Activated CD4-positive, alpha-beta T cell treated with anti-CD3 and anti-CD28 coated beads, Interleukin-2, Interleukin-6, amounts not matched to agents 100 ng/mL and 50 ng/mL, durations not matched to agents 16 hours and 8 hours (primary cell): ENCODE data around the gene TAF3.

ENCODE experiments used
- DNase-seq: peaks from one replicate; pipeline ENCODE4 v3.0.0-alpha.2; 2020

TAF3 gene

DNA sequence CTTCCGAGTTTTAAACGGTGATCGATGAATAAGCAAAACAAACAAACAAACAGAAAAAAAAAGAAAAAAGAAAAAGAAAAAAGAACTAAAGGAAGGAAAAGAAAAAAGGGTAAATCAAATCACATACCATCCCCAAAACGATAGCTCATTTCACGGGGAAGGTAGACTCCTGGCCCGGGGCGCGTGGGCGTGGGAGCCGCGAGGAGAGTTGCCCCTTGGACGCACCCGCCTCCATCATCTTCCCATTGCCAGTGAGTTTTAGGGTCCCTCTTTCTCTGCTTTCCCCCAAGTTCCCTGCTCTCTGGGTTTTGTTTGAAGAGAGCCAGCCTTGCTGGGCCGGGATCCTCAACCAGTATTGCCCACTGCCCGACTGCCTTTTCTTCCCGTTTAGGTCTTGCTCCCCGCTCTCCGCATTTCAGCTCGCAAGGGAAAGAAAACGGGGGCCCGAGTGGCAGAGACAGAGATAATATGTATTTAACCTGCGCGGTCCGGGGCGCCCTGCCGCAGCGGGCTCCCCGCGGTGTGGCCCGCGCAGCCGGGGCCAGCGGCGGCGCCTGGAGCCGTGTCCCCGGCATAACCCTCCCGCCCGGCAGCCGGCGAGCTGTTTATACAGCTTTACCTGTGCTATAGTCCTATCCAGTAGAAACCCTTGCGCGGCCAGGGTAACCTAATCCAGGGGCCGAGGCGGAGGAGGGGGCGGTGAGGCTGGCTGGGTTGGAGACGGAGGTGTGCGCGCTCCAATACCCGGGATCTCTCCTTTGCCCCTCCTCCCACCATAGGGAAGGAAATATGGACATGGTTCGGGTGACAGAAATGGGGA, 230.9 kb downstream of the TAF3 start:
- no peak for DNase-seq

- no peak for DNase-seq
Measured at GRCh38 chr10:8049865-8050555, 231.7 kb downstream of the TAF3 start.

DNA sequence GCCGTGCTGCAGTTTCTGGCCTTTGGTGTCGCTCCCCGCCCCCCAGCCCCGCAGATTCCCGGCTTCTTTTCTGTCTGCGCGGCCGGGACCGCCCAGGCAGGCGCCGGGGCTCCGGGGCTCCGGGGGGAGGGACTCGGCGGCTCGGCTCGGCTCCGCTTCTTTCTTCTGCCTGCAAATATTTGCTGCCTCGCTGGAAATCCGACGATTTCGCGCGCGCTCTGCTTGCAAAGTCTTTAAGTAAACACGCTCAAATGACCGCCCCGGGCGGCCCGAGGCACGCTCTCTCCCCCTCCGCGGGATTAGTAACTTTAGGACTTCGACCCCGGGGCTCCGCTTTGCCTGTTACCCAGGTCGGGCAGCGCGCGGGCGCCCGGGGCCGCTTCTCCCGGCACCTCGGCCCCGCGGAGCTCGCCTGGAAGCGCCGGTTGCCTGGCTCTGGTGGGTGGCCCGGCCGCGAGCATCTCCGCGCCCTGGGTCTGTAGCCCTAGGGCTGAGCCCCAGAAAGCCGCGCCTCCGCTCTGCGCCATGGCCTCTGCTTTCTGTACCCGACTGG, 232.3 kb downstream of the TAF3 start:
- no peak for DNase-seq

DNA sequence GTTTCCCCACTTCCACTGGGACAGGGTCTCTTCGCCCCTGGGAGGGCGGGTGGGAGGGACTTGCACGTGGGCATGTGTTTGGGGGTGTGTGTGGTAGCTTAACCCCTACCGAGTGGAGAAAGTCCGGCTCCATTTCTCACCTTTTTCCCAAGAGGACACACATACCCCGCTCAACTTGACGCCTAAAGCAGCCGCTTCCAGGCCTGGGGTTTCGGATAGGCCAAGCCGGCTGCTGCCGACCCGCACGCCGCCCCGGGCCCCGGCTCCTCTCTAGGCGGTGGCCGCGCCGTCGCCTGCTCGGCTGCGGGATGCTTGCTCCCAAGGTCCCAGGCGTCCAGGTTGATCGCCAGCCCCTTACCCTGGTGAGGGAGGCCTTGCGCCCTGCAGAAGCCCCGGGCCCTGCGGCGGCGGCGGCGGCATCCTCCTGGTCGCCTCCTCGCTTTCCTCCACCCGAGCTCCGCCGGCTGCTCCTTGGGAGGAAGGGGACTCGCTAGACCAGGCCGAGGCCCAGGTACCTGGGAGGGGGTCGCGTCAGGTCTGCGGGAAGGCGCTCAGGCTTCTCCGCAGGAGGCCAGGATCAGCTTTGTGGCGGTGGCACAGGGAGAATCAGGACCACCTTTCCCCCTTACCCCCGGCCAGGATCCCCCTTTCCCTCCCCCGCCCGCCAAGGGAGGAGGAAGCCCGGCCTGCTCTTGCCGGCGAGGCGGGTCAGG, 233.0 kb downstream of the TAF3 start:
- DNase-seq = no peak

- no peak for DNase-seq
Measured at GRCh38 chr10:8051851-8052257, 233.5 kb downstream of the TAF3 start.

DNA sequence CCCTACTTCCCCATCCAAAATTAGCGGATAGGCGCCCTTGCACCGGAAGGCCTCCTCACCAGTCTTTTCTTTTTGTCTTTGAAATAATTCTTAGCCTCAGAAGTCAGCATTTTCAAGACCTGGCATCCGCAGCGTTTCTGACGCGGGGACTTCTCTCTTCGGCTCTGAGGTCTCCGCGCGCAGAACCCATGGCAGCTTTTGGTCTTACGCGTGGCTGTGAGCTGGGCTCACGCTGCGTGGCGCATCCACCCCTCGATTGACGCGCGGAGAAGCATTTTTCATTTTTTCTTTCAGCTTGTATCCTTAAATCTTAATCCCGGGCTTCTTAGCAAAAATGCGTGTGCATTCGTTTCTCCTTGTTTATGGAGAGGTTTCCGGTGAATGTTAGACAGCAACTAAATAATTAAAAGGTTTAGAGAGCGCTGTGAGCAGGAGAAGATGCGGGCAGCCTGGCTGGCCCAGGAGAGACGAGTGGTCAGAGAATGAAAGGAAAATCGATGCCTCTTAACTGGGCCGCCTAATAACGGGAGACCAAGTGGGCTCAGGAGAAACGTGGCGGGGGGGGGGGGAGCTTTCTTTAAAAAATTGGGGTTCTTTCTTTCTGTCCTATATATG, 234.1 kb downstream of the TAF3 start:
- no peak for DNase-seq

- no peak for DNase-seq
Measured at GRCh38 chr10:8052956-8053445, 234.7 kb downstream of the TAF3 start.

GRCh38 chr10:8053446-8054243, 235.3 kb downstream of the TAF3 start:
- DNase-seq = peak; percentile 97

DNA sequence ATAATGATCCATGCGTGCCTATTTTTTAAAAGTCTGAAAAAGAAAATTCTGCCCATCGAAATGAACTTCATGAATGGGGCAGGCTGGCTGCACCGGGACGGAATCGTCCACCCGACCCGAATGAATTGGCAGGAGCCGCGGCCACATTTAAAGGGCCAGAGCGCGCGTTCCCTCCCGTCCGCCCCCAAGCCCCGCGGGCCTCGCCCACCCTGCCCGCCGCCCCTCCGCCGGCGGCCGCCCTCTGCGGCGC, 235.9 kb downstream of the TAF3 start:
- DNase-seq = no peak

DNA sequence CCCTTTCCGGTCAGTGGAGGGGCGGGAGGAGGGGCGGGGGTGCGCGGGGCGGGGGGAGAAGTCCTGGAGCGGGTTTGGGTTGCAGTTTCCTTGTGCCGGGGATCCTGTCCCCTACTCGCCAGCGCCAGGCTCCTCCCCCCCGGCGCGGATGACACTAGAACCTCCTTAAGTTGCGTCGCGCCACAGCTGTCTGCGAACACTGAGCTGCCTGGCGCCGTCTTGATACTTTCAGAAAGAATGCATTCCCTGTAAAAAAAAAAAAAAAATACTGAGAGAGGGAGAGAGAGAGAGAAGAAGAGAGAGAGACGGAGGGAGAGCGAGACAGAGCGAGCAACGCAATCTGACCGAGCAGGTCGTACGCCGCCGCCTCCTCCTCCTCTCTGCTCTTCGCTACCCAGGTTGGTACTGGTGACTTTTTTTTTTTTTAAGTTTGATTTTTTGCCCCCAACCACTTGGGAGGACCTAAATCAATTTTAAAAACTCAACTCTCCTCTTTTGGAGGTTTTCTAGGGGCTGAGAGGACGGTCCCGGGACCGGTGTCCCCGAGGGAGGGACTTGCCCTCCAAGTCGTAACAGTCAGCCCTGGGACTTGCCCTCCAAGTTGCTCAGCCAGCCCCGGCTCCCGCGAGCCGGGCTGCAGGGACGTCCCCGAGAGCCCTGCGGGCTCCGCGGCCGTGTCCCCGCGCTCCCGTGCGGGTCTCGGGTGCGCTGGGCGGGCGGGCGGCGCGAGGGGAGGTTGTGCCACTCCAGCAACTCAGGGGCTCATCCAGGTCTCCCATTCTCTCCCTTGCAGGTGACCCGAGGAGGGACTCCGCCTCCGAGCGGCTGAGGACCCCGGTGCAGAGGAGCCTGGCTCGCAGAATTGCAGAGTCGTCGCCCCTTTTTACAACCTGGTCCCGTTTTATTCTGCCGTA, 236.4 kb downstream of the TAF3 start, which contains the start of gene GATA3:
Gene GATA3, plus strand, starts transcription at position 195 of the 914 bp plus-strand sequence. CDS start 968 bp downstream, outside the sequence.
- DNase-seq = peak; percentile 90

- peak; percentile 54 for DNase-seq
Measured at GRCh38 chr10:8055420-8056349, 237.4 kb downstream of the TAF3 start.

GRCh38 chr10:8056378-8056777, 238.1 kb downstream of the TAF3 start:
- DNase-seq = no peak

- peak; percentile 82 for DNase-seq
Measured at GRCh38 chr10:8056871-8057331, 238.6 kb downstream of the TAF3 start.

- no peak for DNase-seq
Measured at GRCh38 chr10:8057636-8058273, 239.4 kb downstream of the TAF3 start.

GRCh38 chr10:8058274-8059111, 240.2 kb downstream of the TAF3 start:
- no peak for DNase-seq

- no peak for DNase-seq
Measured at GRCh38 chr10:8059191-8059936, 241.1 kb downstream of the TAF3 start.

DNA sequence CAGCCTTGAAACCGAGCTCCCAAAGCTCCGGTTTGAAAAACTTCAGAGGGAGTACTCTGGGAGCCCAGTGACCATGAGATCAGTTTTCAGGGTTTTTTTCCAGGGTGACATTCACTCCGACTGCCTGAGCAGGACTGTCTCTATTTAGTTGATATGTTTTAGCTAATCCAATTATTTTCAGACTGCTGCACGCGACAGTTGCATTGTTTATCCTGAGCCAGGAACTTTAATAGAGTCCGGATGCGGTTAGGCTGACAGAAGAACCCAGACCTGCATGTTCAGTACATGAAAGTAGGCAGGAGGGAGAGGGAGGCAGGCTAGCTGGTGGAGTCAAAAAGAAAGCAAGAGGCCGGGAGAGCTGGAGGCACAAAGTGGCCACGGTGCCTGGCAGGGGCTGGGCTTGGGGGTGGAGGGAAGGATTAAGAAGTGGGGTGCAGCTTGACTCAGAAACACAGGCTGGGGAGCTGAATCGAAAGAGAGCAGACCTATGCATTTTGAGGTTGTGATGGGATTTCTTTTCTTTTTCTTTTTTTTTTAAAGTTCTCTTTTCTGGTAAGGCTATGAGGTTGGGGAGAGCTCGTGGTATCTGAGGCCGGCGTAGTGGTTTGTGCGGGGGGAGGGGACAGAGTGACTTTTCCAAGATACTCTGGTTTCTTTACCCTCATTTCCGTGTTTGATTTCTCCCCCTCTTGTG, 241.9 kb downstream of the TAF3 start:
- peak; percentile 92 for DNase-seq
